Erythroblast (primary cell): Measurements from ENCODE around the gene CACNA1B.

Experiments
- DNase-seq, 2 experiments: peaks; one replicate each; lab custom pipeline; 2025; lab: John Stamatoyannopoulos, UW
- GATA1 ChIP-seq: IDR thresholded peaks from 2 replicates; pipeline ENCODE4 v1.6.1; 2011; ENCODE audit warnings: low read depth, mild to moderate bottlenecking, control low read depth, low read length, moderate library complexity
- POLR2A ChIP-seq: IDR thresholded peaks from 2 replicates; pipeline ENCODE4 v1.6.1; 2011; ENCODE audit warnings: mild to moderate bottlenecking, low read length

The CACNA1B gene

DNA sequence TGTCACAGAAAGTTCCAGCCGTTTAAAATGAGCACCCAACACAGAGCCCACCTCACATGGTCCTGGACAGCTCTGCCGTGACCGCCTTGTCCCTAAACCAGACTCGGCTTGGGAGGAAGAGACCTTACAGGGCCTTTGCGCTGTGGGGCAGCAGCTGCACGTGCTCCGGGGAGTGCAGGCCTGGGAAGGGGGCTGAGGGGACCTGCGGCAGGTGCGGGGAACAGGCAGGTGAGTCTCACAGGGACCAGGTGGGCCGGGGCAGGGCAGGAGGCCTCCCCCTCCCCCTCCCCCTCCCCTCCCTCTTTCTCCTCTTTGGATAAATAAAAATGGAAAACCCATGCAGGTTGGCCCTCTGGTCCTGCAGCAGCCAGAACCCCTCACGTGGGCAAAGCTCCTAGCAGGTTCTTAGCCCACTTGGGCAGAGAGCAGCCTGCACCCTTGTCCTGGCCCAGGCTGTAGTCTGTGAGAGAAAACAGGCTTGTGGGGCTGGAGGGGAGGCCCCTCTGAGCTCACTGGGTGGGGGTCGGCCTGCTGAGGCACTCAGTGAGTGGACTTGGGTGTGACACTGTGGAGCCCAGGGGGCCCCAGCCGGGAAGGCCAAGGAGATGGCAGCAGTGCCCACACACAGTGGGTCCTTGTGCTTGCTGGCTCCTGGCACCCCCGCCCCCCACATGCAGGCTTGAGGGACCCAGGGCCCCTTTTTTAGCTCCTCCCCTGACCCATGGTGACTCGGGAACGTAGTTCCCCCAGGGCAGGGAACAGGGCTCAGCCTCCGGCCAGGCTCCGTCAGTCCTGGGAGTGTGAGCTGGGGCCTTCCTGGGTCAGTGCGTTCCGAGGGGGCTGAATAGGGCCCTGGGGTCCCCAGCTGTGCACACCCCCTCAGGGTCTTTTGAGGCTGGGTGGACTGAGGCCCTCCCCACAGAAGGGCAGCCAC lies 40.0 kb upstream of the CACNA1B start:
- no peak for DNase-seq
- TF ChIP-seq POLR2A: no peak
- no peak for TF ChIP-seq GATA1

DNA sequence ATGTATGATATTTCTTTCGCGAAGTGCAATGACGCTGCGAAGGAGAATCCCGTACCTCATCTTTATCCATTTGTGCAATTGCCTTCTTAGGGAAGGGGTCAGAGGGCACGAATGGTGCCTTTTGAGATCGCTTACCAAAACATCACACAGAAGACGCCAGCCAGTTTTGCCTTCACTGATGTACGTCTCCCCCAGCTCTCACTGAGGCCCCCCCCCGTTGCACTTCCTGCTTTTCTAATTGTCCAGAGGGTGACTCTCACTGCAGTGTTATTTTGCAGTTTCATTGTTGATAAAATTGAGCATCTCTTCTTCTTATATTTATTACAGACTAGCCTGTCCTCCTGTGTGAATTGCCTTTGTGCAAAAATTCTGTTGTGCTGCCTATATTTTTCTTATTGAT lies 39.0 kb upstream of the CACNA1B start:
- TF ChIP-seq GATA1 (no peak), POLR2A (no peak)
- DNase-seq: no peak

DNA sequence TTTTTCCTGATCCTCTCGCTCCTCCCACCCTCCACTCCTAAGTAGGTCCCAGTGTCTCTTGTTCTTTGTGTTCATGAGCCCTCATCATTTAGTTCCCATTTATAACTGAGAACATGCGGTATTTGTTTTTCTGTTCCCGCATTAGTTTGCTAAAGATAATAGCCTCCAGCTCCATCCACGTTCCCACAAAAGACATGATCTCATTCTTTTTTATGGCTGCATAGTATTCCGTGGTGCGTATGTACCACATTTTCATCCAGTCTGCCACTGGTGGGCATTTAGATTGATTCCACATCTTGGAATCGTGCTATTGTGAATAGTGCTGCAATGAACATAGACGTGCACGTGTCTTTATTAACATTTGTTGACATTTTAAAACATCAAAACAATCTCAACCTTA lies 34.2 kb upstream of the CACNA1B start:
- DNase-seq: no peak
- TF ChIP-seq GATA1 (no peak), POLR2A (no peak)

GRCh38 chr9:137851516-137852267 lies 25.9 kb upstream of the CACNA1B start:
- DNase-seq: no peak
- no peak for TF ChIP-seq POLR2A
- no peak for TF ChIP-seq GATA1

DNA sequence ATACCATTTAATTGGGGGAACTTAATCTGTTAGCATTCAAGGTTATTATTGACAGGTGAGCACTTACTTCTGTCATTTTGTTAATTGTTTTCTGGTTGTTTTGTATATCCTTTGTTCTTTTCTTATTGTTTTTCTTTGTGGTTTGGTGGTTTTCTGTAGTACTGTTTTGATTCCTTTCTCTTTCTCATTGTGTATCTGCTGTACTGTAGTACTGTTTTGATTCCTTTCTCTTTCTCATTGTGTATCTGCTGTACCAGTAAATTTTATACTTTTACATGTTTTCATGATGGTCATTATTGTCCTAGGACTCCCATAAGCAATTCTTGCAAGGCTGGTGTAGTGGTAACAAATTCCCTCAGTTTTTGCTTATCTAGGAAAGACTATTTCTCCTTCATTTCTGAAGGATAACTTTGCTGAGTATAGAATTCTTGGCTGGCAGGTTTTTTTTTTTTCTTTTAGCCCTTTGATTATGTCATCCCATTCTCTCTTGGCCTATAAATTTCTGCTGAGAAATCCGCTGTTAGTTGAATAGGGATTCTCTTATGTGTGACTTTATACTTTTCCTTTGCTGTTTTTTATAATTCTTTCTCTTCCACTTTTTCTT lies 24.1 kb upstream of the CACNA1B start:
- no peak for DNase-seq
- TF ChIP-seq GATA1 (no peak), POLR2A (no peak)

GRCh38 chr9:137860361-137860760 lies 17.2 kb upstream of the CACNA1B start:
- no peak for TF ChIP-seq GATA1
- TF ChIP-seq POLR2A: no peak

GRCh38 chr9:137865581-137866145 lies 11.9 kb upstream of the CACNA1B start:
- TF ChIP-seq GATA1 (no peak), POLR2A (no peak)
- DNase-seq: no peak

More at GRCh38 chr9:137860361-137860760, 17.2 kb upstream of the CACNA1B start:
- DNase-seq: no peak

- no peak for DNase-seq
- TF ChIP-seq GATA1: no peak
- no peak for TF ChIP-seq POLR2A
These were observed 11.1 kb upstream of the CACNA1B start for GRCh38 chr9:137866226-137867141.

DNA sequence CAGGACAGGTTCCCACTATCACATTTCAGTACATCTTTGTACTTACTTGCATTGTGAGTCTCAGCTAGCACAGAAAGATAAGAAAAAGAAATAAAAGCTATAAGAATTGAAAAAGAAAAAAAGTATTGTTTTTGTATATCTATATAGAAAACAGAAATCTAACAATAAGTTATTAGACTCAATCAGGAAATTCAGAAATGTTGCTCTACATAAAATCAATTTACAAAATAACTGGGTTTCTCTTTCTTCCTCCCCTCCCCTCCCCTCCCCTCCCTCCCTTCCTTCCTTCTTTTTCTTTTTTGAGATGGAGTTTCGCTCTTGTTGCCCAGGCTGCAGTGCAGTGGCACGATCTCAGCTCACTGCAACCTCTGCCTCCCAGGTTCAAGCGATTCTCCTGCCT lies 7.2 kb upstream of the CACNA1B start:
- TF ChIP-seq POLR2A (no peak), GATA1 (no peak)
- no peak for DNase-seq

DNA sequence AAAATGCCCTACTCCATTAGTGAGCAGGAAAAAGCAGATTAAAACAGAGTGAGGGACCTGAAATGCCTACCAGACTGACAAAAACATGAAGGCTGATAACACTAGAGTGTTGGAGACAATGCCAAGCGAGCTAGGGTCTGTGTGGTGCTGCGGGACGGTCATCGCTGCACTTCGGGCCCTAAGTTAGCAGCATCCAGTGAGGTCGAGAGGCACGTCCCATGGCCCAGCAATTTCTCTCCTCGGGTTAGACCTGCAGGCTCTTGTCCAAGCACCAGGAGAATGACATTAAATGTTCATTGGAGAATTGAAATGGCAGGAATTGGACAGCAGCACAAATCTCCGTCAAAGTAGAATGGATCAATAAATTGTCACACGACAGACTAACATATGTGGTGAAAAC lies 5.3 kb upstream of the CACNA1B start:
- DNase-seq: no peak
- TF ChIP-seq POLR2A: no peak
- TF ChIP-seq GATA1: no peak

GRCh38 chr9:137873408-137873807 lies 4.2 kb upstream of the CACNA1B start:
- TF ChIP-seq POLR2A (no peak), GATA1 (no peak)
- no peak for DNase-seq

- DNase-seq: peak in 1 of 2 experiments; percentile 33
- TF ChIP-seq POLR2A: no peak
- TF ChIP-seq GATA1: no peak
These were observed 3.7 kb upstream of the CACNA1B start for GRCh38 chr9:137873858-137874362.
